Neutrophil (primary cell): ENCODE measurements around the gene NGF.

ENCODE experiments used
- H3K27ac ChIP-seq: fragments of 200-600 bp; sonication (generic); 2 replicates; pipeline ENCODE4 v1.5.1; 2016; ENCODE audit warnings: mild to moderate bottlenecking, moderate library complexity
- H3K27me3 ChIP-seq: fragments of 200-600 bp; sonication (generic); 2 replicates; pipeline ENCODE4 v1.6.0; 2016; ENCODE audit warnings: mild to moderate bottlenecking
- H3K36me3 ChIP-seq: fragments of 200-600 bp; sonication (generic); 2 replicates; pipeline ENCODE4 v1.5.1; 2017
- H3K4me1 ChIP-seq, 2 experiments: fragments of 200-600 bp in 1 of 2; sonication (generic) in 1 of 2; 1 replicate in 1 of 2; 2 replicates in 1 of 2; pipeline versions ENCODE4 v1.5.1 to v1.6.1; 2013 to 2016; ENCODE audit warnings: low read depth in 1 of 2, low read length in 1 of 2, mild to moderate bottlenecking in 1 of 2, moderate library complexity in 1 of 2; ENCODE audit not compliant: control insufficient read depth in 1 of 2, insufficient read depth in 1 of 2
- H3K4me3 ChIP-seq, 2 experiments: fragments of 200-600 bp in 1 of 2; sonication (generic) in 1 of 2; 1 replicate in 1 of 2; 2 replicates in 1 of 2; pipeline ENCODE4 v1.5.1; 2013 to 2016; ENCODE audit warnings: low read depth in 1 of 2, low read length in 1 of 2, mild to moderate bottlenecking in 1 of 2, moderate library complexity in 1 of 2
- H3K9me3 ChIP-seq: fragments of 200-600 bp; sonication (generic); 2 replicates; pipeline ENCODE4 v1.5.1; 2016
- CTCF ChIP-seq: fragments of 200-600 bp; sonication (generic); IDR thresholded peaks from 2 replicates; pipeline ENCODE4 v1.5.1; 2016; ENCODE audit warnings: antibody characterized with exemption

NGF gene

DNA sequence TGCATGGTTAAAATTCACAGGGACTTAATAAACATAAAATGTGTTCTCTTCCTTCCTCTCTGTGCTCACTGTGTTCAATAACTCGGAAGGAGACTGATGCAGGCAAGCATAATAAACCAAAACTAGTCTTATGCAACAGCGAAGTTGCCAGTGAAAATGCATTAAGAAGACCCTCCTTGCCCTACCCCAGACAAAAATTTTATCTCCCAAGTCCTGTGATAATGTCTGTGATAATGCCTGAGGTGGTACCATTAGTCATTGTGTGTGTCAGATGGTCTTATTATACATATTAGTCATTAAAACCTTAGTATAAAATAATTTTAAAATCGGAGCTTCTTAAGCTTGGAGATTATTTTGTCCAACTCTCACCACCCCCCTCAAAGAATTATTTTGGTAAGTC is 97.8 kb downstream of the NGF start:
- no peak overlapping the region for H3K27ac ChIP-seq

DNA sequence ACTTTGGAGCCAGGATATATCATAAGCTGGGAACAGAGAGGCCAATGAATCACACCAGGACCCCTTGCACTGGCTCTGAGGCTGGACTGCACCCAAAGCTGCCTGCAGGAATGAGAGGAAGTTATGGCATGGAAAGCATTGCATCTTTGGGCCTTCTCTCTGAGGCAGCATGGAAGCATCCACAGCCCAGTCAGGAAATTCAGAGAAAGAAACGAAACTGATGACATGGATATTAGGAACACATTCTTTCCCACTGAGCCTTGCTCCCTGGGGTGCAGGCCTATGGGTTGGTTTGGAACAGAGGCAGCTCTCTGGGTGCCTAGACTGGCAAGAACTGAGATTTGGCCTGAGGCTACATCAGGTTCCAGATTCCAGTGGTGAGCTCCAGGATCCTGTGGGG is 98.6 kb downstream of the NGF start:
- TF ChIP-seq CTCF: no peak
- Histone ChIP-seq H3K4me1 (no peaks in the 10 kb centered on the region), H3K36me3 (no peaks in the 10 kb centered on the region), H3K4me3 (no peak overlapping the region), H3K27ac (no peak overlapping the region), H3K9me3 (no peaks in the 10 kb centered on the region), H3K27me3 (no peaks in the 10 kb centered on the region)

More for the DNA sequence above, 97.8 kb downstream of the NGF start:
- H3K4me1 ChIP-seq: no peaks in the 10 kb centered on the region
- H3K36me3 ChIP-seq: no peaks in the 10 kb centered on the region
- H3K4me3 ChIP-seq: no peak overlapping the region
- TF ChIP-seq CTCF: no peak
- H3K27me3 ChIP-seq: no peaks in the 10 kb centered on the region
- no peaks in the 10 kb centered on the region for H3K9me3 ChIP-seq

- Histone ChIP-seq H3K36me3 (no peaks in the 10 kb centered on the region), H3K4me3 (no peak overlapping the region), H3K27ac (no peak overlapping the region), H3K4me1 (no peaks in the 10 kb centered on the region), H3K27me3 (no peaks in the 10 kb centered on the region), H3K9me3 (no peaks in the 10 kb centered on the region)
- TF ChIP-seq CTCF: no peak
These were observed 99.0 kb downstream of the NGF start for GRCh38 chr1:115239148-115239422.

DNA sequence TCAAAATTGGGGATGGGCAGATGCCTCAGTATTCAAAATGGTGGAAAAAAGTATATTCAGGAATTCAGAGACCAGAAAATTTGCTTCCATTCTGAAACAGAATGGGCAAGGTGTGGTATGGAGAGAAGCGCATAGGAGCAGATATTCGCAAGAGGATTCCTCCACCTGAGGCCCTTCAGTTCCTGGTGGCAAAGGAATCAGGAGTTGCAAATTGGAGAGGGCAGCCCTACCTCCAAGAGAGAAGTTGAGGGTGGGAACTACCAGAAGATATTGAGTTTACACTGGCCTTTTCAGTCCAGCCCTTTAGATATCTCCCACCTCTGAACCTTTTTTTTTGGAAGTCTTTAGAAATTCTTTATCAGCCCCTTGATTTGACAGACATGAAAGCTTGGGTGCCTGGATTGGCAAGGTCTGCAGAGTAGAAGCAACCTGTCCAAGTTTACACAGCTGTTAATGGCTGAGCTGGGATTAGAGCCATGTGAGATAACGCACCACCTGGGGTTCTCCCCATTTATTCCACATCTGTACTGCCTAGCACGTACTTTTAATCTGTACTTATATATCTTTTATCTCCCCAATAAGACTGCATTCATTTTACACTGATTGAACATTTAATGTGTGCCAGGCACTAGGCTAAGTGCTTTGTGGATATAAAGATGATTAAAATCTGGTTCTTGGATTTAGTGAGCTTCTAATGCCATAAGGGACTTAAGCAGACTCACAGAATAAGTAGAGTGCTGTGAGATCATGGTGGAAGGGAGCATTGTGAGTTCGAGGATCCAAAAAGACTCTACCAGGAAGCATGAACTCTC is 99.5 kb downstream of the NGF start:
- Histone ChIP-seq H3K36me3 (no peaks in the 10 kb centered on the region), H3K4me3 (no peak overlapping the region), H3K4me1 (no peaks in the 10 kb centered on the region), H3K27me3 (no peaks in the 10 kb centered on the region), H3K27ac (no peak overlapping the region), H3K9me3 (no peaks in the 10 kb centered on the region)
- no peak for TF ChIP-seq CTCF

GRCh38 chr1:115237507-115237906 is 100.5 kb downstream of the NGF start:
- no peaks in the 10 kb centered on the region for H3K36me3 ChIP-seq
- H3K27ac ChIP-seq: no peak overlapping the region
- no peak for TF ChIP-seq CTCF
- no peaks in the 10 kb centered on the region for H3K4me1 ChIP-seq
- no peaks in the 10 kb centered on the region for H3K9me3 ChIP-seq
- H3K27me3 ChIP-seq: no peaks in the 10 kb centered on the region
- H3K4me3 ChIP-seq: no peak overlapping the region
